Suppressor macrophage treated with lipopolysaccharide for 1 hour (primary cell): Measurements from ENCODE around the gene ZNF423.

Source experiments
- DNase-seq, 3 donors: peaks; one replicate each; pipeline ENCODE4 v3.0.0-alpha.2; 2020 to 2022

ZNF423 gene

GRCh38 chr16:49747654-49748053 is 108.3 kb downstream of the ZNF423 start:
- no peak for DNase-seq

- DNase-seq: no peak
Observed at GRCh38 chr16:49746545-49746944, 109.4 kb downstream of the ZNF423 start.

GRCh38 chr16:49745311-49745747 is 110.6 kb downstream of the ZNF423 start:
- DNase-seq: no peak

GRCh38 chr16:49744244-49745220 is 111.4 kb downstream of the ZNF423 start:
- DNase-seq: no peak

- no peak for DNase-seq
Observed at GRCh38 chr16:49743658-49744057, 112.3 kb downstream of the ZNF423 start.

- DNase-seq: no peak
Observed at GRCh38 chr16:49743203-49743464, 112.8 kb downstream of the ZNF423 start.

DNA sequence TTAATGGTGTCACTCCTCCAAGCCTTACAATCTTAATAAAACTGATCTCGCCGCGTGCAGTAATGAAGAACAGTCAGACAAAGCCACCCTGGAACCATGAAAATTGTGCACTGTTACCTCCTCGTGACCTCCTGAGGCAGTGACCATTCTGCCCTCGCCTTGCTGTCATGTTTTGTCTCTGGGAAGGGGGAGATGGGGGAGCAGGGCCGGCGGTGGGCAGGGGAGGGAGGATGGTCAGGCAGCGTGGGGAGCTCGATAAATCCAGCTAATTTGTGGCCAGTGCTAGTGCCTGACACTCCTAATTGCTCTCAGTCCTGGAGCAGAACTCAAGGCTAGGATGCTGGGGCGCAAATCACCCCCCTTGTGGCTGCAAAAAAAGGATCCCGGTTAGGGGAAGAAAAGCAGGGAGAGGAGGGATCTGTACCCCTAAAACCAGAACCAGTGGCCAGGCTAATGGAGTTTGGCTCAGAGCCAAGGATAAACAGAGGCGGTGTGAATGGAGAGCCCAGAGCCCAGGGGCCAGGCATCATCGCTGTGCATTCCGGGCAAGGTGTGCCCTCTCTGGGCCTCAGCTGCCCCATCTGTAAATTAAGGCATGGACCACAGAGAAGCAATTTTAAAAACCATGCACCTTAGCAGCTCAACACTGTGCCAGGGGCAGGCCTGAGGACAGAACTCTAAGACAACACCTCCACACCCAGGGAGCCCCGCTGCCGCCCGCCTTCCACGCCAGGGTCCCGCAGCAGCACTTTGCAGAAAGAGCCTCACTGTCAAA is 113.3 kb downstream of the ZNF423 start:
- DNase-seq: no peak

- no peak for DNase-seq
Observed at GRCh38 chr16:49740256-49740655, 115.7 kb downstream of the ZNF423 start.

DNA sequence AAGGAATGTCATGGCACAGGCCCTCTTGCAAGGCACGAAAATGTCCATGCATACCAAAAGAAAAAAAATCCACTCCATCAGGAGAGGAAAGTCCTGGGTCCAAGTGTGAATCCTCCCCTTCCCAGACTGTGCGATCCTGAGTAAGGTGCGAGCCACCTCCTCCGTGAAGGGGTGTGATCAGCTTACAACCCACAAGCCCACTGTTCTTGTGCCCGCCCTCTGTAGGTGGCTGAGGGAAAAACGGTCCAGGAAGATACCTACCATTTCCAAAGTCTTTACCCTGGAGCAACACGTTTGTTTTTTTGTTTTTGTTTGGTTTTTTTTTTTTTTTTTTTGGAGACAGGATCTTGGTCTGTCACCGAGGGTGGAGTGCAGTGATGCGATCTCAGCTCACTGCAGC is 116.5 kb downstream of the ZNF423 start:
- DNase-seq: no peak

GRCh38 chr16:49738832-49739231 is 117.1 kb downstream of the ZNF423 start:
- no peak for DNase-seq

DNA sequence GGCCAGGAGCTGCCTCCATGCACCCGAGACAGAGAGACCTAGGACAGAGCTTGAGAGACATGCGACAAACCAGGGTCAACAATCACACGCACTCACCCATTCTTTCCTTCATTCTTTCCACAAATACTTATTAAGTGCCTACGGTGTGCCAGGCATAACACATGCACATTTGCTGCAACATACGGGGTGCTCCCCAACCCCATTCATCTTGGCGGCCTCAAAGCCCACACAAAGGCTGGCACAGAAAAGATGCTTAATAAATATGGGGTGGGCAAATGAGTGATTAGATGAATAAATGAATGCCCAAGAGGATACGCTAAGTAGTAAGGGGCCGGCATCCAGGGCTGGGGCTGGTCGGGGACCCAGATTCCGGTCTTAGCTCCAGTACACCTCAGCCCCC is 117.9 kb downstream of the ZNF423 start:
- no peak for DNase-seq

DNA sequence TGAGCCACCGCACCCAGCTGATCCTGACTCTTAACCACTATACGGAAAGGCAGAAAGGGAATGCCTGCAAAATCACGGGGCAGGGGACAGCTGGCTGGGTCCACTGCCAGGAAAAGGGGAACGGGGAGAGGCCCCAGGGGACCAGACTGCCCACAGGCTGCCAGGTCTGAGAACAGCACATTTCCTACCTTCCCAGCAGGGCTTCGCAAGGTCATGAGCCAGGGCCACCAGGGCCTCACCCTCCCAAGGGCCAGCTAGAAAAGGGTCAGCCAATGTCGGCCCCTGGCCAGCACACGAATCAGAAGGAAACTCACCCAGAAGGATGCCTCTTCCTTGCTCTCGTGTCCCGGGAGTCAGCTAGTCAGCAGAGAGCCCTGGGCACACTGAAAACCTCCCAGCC is 118.4 kb downstream of the ZNF423 start:
- no peak for DNase-seq

- no peak for DNase-seq
Observed at GRCh38 chr16:49734331-49734730, 121.6 kb downstream of the ZNF423 start.

DNA sequence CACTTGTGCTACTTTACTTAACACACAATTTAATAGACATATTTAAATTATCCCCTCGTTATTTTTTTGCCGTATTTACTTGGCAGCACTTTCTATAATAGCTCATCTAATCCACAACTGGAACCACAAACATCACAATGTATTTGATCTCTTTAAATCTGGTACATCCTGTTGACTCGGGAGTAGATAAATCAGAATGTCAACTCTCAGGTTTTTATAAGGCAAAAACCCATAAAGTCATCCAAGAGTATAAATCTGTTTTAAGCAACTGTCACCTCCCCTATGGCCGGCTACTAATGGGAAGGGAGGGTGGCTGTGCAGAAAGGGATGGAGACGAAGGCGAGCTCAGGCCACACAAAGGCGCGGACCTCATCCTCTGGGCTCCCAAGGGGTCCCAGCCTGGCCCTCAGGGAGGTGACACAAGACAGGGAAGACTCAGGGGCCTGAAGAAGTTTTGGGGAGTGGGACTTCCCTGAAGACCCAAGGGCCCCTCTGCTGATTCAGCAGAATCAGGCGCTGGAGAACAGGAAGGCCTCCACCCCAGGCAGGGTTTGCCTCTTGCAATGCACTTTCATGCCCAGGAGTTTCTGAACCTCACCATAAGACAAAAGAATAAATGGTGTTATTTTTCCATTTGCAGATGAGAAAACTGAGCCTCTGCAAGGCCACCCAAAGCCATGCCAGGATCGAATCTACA is 122.5 kb downstream of the ZNF423 start:
- no peak for DNase-seq

DNA sequence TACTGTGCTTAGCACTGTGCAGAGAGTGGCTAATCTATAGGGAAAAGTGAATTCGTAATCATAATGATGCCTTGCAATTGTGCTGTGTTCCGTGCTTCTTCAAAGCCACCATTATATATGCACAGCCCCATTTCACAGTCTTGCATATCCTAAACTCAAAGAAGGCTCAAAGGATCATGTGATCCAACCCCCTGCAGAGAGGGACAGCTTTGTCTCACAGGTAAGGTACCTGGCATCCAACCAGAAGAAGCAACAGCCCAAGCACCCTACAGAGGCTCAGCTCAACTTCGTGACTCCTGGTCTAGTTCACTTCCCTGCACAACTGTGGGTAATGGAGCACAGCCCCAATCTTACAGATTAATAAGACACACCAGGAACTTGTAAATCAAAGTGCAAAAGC is 124.0 kb downstream of the ZNF423 start:
- no peak for DNase-seq

GRCh38 chr16:49730772-49731171 is 125.1 kb downstream of the ZNF423 start:
- DNase-seq: no peak

DNA sequence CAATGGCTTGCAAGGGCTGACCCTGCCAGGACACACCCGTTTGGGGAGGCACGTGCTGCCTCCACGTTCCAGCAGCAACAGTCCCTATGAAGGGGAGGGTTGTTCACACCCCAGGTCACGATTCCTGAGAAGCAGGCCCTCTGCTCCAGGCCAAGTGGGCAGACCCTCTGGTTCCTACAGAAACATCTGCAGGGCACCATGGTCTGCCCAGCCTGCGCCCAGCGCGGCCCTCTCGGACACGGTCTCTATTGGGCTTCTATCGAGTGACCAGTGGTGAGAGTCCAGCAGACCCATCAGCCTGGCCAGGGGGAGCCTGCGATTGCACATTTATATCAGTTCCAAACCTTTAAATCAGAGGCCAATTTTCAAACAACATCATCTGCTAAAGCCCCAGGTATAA is 128.3 kb downstream of the ZNF423 start:
- DNase-seq: no peak

DNA sequence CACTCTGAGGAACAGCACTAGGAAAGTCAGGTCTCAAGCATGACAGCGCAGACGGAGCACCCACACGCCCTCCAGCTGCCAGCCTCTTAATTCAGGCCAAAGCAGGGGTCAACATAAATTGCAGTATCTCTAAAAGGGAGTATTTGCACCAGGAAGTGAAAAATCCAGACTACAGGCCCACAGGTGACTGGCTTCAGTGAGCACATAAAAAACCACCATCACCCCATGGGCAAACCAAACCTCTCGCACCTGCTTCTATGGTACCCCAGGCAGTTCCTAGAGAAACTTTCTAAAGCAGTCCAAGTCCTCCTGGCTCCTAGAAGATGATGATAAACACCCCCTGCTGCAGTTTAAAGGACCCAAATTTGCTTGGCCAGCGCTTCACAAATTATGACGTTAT is 129.8 kb downstream of the ZNF423 start:
- DNase-seq: no peak

DNA sequence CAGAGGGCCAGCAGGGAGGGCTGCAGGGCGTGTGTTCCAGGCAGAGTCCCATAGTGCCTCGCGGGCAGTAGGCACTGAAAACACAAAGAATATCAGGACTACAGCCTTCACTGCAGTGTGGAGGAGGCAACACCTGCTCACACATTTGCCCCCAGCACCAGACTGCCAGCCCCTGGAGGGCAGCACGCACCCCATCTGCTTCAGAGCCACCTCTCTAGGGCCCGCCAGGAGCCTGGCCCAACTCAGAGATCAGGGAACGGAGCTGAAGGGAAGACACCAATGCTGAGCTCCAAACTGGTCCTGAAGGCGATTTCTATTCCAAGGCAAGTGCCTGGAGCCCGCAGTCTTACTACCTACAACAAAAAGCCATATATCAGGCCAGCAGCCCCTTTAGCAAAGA is 130.3 kb downstream of the ZNF423 start:
- no peak for DNase-seq

DNA sequence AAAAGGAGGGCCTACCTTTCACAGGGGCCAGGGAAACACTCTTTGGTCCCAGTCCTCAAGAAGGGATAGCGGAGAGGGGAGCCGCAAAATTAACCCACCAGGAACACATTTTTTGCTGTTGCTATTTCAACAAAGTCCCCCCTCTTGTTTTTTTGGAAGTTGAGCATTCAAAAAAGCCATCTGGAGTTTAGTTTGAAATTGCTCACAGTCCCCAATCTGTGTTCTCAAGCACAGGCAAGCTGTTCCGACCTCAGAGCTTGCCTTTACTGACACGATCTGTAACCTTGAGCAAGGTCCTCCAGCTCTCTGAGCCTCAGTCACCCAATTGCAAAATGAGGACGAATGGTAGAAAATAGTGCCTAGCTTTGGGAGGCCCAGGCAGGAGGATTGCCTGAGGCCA is 131.1 kb downstream of the ZNF423 start:
- DNase-seq: no peak

DNA sequence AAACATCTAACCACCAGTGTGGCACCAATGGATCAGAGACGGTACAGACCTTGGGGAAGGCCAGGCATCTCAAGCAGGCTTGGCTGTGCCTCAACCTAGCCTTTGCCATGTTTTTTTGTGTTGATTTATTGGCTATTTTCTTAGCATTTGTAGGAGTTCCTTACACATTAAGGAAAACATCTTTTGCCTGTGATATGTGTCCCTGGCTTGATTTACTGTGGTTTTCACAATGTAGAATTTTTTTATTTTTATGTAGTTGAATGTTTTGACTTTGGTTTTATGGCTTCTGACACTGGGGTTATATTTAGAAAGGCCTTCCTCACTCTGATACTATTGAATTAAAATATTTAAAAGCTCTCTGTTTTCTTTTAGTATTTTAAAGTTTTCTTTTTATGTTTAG is 132.6 kb downstream of the ZNF423 start:
- no peak for DNase-seq

DNA sequence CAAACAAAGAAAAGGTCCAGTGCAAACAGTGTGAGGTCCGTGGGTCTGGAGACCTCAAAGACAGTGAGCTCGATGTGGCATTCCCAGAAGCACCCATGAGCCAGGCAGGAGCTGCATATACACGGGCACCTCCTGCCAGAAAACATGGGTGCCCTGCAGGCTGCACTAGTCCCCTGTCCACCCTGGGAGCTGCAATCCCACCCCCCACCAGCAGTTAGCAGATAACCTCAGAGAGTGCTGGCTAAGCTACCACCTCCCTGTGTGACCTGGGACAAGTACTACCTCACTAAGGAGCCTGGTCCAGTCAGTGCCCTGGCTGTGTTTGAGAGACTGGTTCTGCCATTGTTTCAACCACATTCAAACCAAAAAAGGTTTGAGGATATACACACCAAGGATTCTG is 135.7 kb downstream of the ZNF423 start:
- no peak for DNase-seq

GRCh38 chr16:49717689-49718088 is 138.2 kb downstream of the ZNF423 start:
- DNase-seq: no peak
